HepG2 (cell line): ENCODE results near the gene PAPPA2. TPM values are rescaled to one million over a fixed set of nuclear protein-coding genes. Genes with fewer than 3 reads are reported as not detected.

Source experiments
- ATAC-seq: fragments of 200-7000 bp; cut with Tn5 transposase; 3 replicates; pipeline ENCODE4 v1.9.1; 2020; ENCODE audit warnings: mild to moderate bottlenecking, moderate library complexity
- BruUV-seq: library from RNA; stranded (reverse); fragments of 400-500 nt; replicated peaks from 2 replicates; lab custom pipeline; 2021; lab: Mats Ljungman, UMichigan
- CTCF ChIA-PET: fragments of 300-600 bp; formaldehyde crosslinking; extraction: SDS; loops from one replicate; lab custom pipeline; 2021; ENCODE audit warnings: low total read pairs, inconsistent platforms, low intra/inter-chr PET ratio; lab: Yijun Ruan, JAX
- POLR2A ChIA-PET: fragments of 350-600 bp; sonication (Branson Sonifier 250); formaldehyde crosslinking; loops from one replicate; lab custom pipeline; 2020; ENCODE audit warnings: antibody characterized with exemption, inconsistent platforms; lab: Yijun Ruan, JAX
- DNase-seq: peaks from one replicate; pipeline ENCODE4 v3.0.0-alpha.2; 2015; ENCODE audit warnings: low spot score
- FAIRE-seq: peaks from 3 replicates; lab custom pipeline; 2011; peaks lifted over from hg19 to GRCh38; lab: Jason Lieb, UNC
- H2AFZ ChIP-seq: one replicate; pipeline ENCODE4 v1.6.1; 2011; ENCODE audit warnings: low read length, inconsistent platforms
- H3K27ac ChIP-seq: fragments of 300-600 bp; 3 replicates; pipeline ENCODE4 v1.8.0; 2011; ENCODE audit warnings: mixed run types, mild to moderate bottlenecking, mixed read lengths, low read length, inconsistent platforms; ENCODE audit not compliant: insufficient read depth; ENCODE audit errors: extremely low read length
- H3K27me3 ChIP-seq, 2 experiments: fragments of 200-600 bp in 1 of 2; 2 replicates in 1 of 2; 3 replicates in 1 of 2; pipeline versions ENCODE4 v1.6.0 to v1.8.0; 2011; ENCODE audit warnings: low read length in 2 of 2, mild to moderate bottlenecking in 2 of 2, moderate library complexity in 2 of 2, inconsistent platforms in 1 of 2; ENCODE audit not compliant: insufficient read depth in 2 of 2, control insufficient read depth in 1 of 2
- H3K36me3 ChIP-seq, 2 experiments: fragments of 200-600 bp in 1 of 2; replicated peaks in 1 of 2; 2 replicates in 1 of 2; 3 replicates in 1 of 2; pipeline versions ENCODE4 v1.5.1 to v1.8.0; 2011; ENCODE audit warnings: low read length in 2 of 2, inconsistent platforms in 1 of 2; ENCODE audit not compliant: insufficient read depth in 2 of 2, control insufficient read depth in 1 of 2
- H3K4me1 ChIP-seq: 2 replicates; pipeline ENCODE4 v1.5.1; 2012; ENCODE audit warnings: low read length, inconsistent platforms; ENCODE audit not compliant: insufficient read depth
- H3K4me2 ChIP-seq: 2 replicates; pipeline ENCODE4 v1.6.0; 2011; ENCODE audit warnings: low read depth, low read length, inconsistent platforms
- H3K4me3 ChIP-seq, 3 experiments: fragments of 200-600 bp in 1 of 3; sonication (generic), shearing (Covaris generic) in 1 of 3; replicated peaks in 1 of 3; 2 replicates each; pipeline ENCODE4 v1.5.1; 2011 to 2016; ENCODE audit warnings: low read length in 3 of 3, inconsistent platforms in 2 of 3, low read depth in 2 of 3, mild to moderate bottlenecking in 2 of 3, control low read depth in 1 of 3, mixed read lengths in 1 of 3; ENCODE audit not compliant: insufficient read depth in 1 of 3
- H3K79me2 ChIP-seq: one replicate; pipeline ENCODE4 v1.6.1; 2011; ENCODE audit warnings: low read length, inconsistent platforms; ENCODE audit not compliant: insufficient read depth
- H3K9ac ChIP-seq: 2 replicates; pipeline ENCODE4 v1.6.0; 2011; ENCODE audit warnings: mild to moderate bottlenecking, low read depth, low read length, inconsistent platforms; ENCODE audit not compliant: insufficient read depth
- H3K9me3 ChIP-seq: 2 replicates; pipeline ENCODE4 v1.5.1; 2012; ENCODE audit warnings: mild to moderate bottlenecking, low read length
- H4K20me1 ChIP-seq: 2 replicates; pipeline ENCODE4 v1.6.0; 2011; ENCODE audit warnings: inconsistent platforms, mild to moderate bottlenecking, low read length, moderate library complexity; ENCODE audit not compliant: insufficient read depth
- AGO1 ChIP-seq: fragments of 200-400 bp; formaldehyde crosslinking; IDR thresholded peaks from 2 replicates; pipeline ENCODE4 v1.6.1; 2017; ENCODE audit warnings: mild to moderate bottlenecking, low read depth, low read length, moderate library complexity; ENCODE audit not compliant: poor library complexity, severe bottlenecking
- ARNT ChIP-seq: fragments of 450-650 bp; IDR thresholded peaks from 2 replicates; pipeline ENCODE4 v1.6.1; 2017
- CHCHD3 ChIP-seq: sonication (generic); formaldehyde crosslinking; IDR thresholded peaks from 2 replicates; pipeline ENCODE4 v1.8.0; 2022; ENCODE audit warnings: mild to moderate bottlenecking, missing genetic modification reagents, moderate library complexity
- HIVEP1 ChIP-seq: sonication (generic); formaldehyde crosslinking; IDR thresholded peaks from 2 replicates; pipeline ENCODE4 v1.4.0; 2020; ENCODE audit warnings: mild to moderate bottlenecking, missing genetic modification reagents
- NFKB2 ChIP-seq: sonication (generic); formaldehyde crosslinking; IDR thresholded peaks from 2 replicates; pipeline ENCODE4 v1.4.0; 2020; ENCODE audit warnings: missing genetic modification reagents, borderline replicate concordance
- NR2F1 ChIP-seq, 2 experiments: fragments of 450-650 bp in 1 of 2; formaldehyde crosslinking in 1 of 2; IDR thresholded peaks; 2 replicates each; pipeline versions ENCODE4 v1.5.0 to v1.6.1; 2016 to 2020; ENCODE audit warnings: mild to moderate bottlenecking in 1 of 2, missing compliant biosample characterization in 1 of 2, missing genetic modification reagents in 1 of 2, moderate library complexity in 1 of 2
- RXRA ChIP-seq: sonication (generic); formaldehyde crosslinking; IDR thresholded peaks from 2 replicates; pipeline ENCODE4 v1.5.1; 2020; ENCODE audit warnings: missing genetic modification reagents
- TBP ChIP-seq: sonication (generic); formaldehyde crosslinking; IDR thresholded peaks from 2 replicates; pipeline ENCODE4 v1.5.0; 2020; ENCODE audit warnings: missing genetic modification reagents
- ZNF138 ChIP-seq: sonication (generic); formaldehyde crosslinking; IDR thresholded peaks from 2 replicates; pipeline ENCODE4 v1.5.0; 2020; ENCODE audit warnings: mild to moderate bottlenecking, low read depth, missing genetic modification reagents
- ZNF263 ChIP-seq: sonication (generic); formaldehyde crosslinking; IDR thresholded peaks from 2 replicates; pipeline ENCODE4 v1.4.0; 2020; ENCODE audit warnings: missing genetic modification reagents
- ZNF562 ChIP-seq: sonication (generic); formaldehyde crosslinking; IDR thresholded peaks from 2 replicates; pipeline ENCODE4 v1.8.0; 2022; ENCODE audit warnings: missing genetic modification reagents, borderline replicate concordance
- WGBS: methylation state at CpG from one replicate; pipeline ENCODE4 v1.1.6; 2017; ENCODE audit warnings: low lambda C conversion rate; 5-methylcytosine and 5-hydroxymethylcytosine counted together
- in situ Hi-C: cut with HindIII; loops from 2 replicates; pipeline ENCODE4 v1.10.0; 2017; ENCODE audit warnings: low pct_unique_long_range_greater_than_20kb; ENCODE audit not compliant: extremely low pct_ligation_motif_present
- intact Hi-C: fragments of 100-400 bp; cut with micrococcal nuclease; formaldehyde crosslinking; loops from one replicate; pipeline ENCODE4 v1.10.0; 2022; ENCODE audit not compliant: unreplicated experiment
- polyA plus RNA-seq, 8 experiments: library from polyadenylated mRNA; depleted of rRNA in 3 of 8; stranded (reverse) in 7 of 8; unstranded in 1 of 8; fragments of >200 nt; fragmentation: Illumina TruSeq in 4 of 8; extraction: Trizol in 4 of 8; gene quantifications; 2 replicates each; pipeline versions ENCODE4 v1.2.1 to v1.2.3, GENCODE V29; 2011 to 2016; ENCODE audit warnings: low read depth in 4 of 8, missing spikeins in 1 of 8, mixed read lengths in 1 of 8; ENCODE audit not compliant: insufficient read depth in 1 of 8
- total RNA-seq, 5 experiments: library from RNA; depleted of rRNA; stranded (reverse); fragments of >200 nt; fragmentation: Illumina TruSeq; extraction: Trizol; gene quantifications; 2 replicates each; pipeline ENCODE4 v1.2.3, GENCODE V29; 2016; ENCODE audit warnings: low read depth in 1 of 5
- TF ChIP-seq, protein P1 (sequence below): sonication (generic); formaldehyde crosslinking; IDR thresholded peaks from 2 replicates; pipeline ENCODE4 v1.8.0; 2022; ENCODE audit warnings: missing genetic modification reagents, mild to moderate bottlenecking, inconsistent platforms, borderline replicate concordance
- TF ChIP-seq, protein P2 (sequence below): sonication (generic); formaldehyde crosslinking; IDR thresholded peaks from 2 replicates; pipeline ENCODE4 v1.4.0; 2020; ENCODE audit warnings: mild to moderate bottlenecking, missing genetic modification reagents

Gene PAPPA2
- total and polyA plus RNA-seq, 2 of the 13 experiments (the other 11 are each of a cell fraction or from before 2014, with no cell fraction given), result 0.01 TPM; not detected in 1

DNA sequence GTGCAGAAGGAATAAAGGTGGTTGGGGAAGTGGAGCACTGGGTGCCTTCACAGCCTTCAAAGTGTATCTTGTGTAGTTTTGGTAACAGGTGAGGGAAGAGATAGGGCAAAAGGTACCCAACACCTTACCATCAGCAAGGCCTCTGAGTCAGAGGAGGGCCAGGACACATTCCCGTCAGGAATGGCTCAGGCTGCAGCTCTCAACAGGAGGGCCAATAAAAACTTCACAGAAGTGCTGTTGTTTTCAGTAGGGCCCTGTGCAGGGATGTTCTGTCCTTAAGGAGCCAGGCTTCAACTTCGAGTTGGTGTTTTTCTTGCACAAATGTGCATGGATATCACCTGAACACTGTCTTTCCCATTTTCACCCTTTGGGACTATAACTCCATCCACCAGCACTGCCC lies 368.2 kb downstream of the PAPPA2 start:
- H3K9ac ChIP-seq, result no peak overlapping the region
- no peaks in the 10 kb centered on the region for H3K9me3 ChIP-seq
- no peak for DNase-seq
- in situ Hi-C loops (loop anchor here (25.0 kb wide), 2 partner anchors 444 to 1669 kb away; no protein-coding TSS in a partner anchor), intact Hi-C loops (no loop called here)
- no TSS peak for BruUV-seq
- no peaks in the 10 kb centered on the region for H3K27me3 ChIP-seq
- no peaks in the 10 kb centered on the region for H3K36me3 ChIP-seq
- CTCF ChIA-PET, result no interaction called here
- no peaks in the 10 kb centered on the region for H4K20me1 ChIP-seq
- POLR2A ChIA-PET, result no interaction called here
- TF ChIP-seq ZNF138 (CRISPR knock-in tag) (no peak), NR2F1 (CRISPR knock-in tag; IDR thresholded peaks at IDR 0.05) (no peak), AGO1 (no peak), CHCHD3 (no peak), NFKB2 (CRISPR knock-in tag) (no peak), ZNF263 (no peak), ARNT (no peak), HIVEP1 (no peak), RXRA (CRISPR knock-in tag) (no peak), TBP (no peak), ZNF562 (CRISPR knock-in tag) (no peak)
- TF ChIP-seq, protein P1, sequence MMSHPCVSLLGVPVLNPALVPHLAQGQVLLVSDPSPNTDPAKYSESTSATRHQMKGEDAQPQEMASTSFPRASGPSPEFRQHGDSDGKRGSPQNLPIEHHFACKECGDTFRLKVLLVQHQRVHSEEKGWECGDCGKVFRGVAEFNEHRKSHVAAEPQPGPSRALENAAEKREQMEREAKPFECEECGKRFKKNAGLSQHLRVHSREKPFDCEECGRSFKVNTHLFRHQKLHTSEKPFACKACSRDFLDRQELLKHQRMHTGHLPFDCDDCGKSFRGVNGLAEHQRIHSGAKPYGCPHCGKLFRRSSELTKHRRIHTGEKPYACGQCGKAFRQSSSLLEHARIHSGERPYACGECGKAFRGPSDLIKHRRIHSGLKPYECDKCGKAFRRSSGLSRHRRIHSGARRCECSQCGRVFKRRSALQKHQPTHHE, result no peak
- TF ChIP-seq, protein P2, sequence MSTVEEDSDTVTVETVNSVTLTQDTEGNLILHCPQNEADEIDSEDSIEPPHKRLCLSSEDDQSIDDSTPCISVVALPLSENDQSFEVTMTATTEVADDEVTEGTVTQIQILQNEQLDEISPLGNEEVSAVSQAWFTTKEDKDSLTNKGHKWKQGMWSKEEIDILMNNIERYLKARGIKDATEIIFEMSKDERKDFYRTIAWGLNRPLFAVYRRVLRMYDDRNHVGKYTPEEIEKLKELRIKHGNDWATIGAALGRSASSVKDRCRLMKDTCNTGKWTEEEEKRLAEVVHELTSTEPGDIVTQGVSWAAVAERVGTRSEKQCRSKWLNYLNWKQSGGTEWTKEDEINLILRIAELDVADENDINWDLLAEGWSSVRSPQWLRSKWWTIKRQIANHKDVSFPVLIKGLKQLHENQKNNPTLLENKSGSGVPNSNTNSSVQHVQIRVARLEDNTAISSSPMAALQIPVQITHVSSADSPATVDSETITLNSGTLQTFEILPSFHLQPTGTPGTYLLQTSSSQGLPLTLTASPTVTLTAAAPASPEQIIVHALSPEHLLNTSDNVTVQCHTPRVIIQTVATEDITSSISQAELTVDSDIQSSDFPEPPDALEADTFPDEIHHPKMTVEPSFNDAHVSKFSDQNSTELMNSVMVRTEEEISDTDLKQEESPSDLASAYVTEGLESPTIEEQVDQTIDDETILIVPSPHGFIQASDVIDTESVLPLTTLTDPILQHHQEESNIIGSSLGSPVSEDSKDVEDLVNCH (CRISPR knock-in tag), result no peak
- no peak overlapping the region for H3K27ac ChIP-seq
- H3K4me3 ChIP-seq, result no peak overlapping the region
- H3K4me1 ChIP-seq, result no peaks in the 10 kb centered on the region
- no peaks in the 10 kb centered on the region for H3K79me2 ChIP-seq
- no peak for ATAC-seq
- H2AFZ ChIP-seq, result no peak overlapping the region
- no peak overlapping the region for H3K4me2 ChIP-seq
- no peak for FAIRE-seq
- WGBS, result 8% methylated on average over 2 of the region's 2 CpGs
